Neural cell (in vitro differentiated cells): Measurements from ENCODE around the gene NT5C2. TPM values are rescaled to one million over a fixed set of nuclear protein-coding genes. Genes with fewer than 3 reads are reported as not detected.

Experiments
- H2AFZ ChIP-seq: fragments of 200-600, 300-800 bp; sonication (generic), shearing (Covaris generic); 2 replicates; pipeline ENCODE4 v1.6.0; 2014; ENCODE audit warnings: low read depth, mild to moderate bottlenecking, antibody characterized with exemption, low read length, moderate library complexity
- H3F3A ChIP-seq: fragments of 200-600 bp; shearing (Covaris generic); 2 replicates; pipeline ENCODE4 v1.6.1; 2016; ENCODE audit warnings: mild to moderate bottlenecking, moderate library complexity, mixed read lengths, antibody characterized with exemption, low read length; ENCODE audit not compliant: insufficient read depth, poor library complexity, severe bottlenecking
- H3K27ac ChIP-seq: fragments of 200-600, 300-800 bp; sonication (generic), shearing (Covaris generic); 2 replicates; pipeline ENCODE4 v1.5.1; 2014; ENCODE audit warnings: mild to moderate bottlenecking, low read length, moderate library complexity
- H3K27me3 ChIP-seq: fragments of 300-800, 200-600 bp; sonication (generic), shearing (Covaris generic); 2 replicates; pipeline ENCODE4 v1.6.0; 2014; ENCODE audit warnings: mild to moderate bottlenecking, low read depth, low read length, moderate library complexity; ENCODE audit not compliant: insufficient read depth
- H3K36me3 ChIP-seq: fragments of 300-800, 200-600 bp; sonication (generic), shearing (Covaris generic); 2 replicates; pipeline ENCODE4 v1.5.1; 2014; ENCODE audit warnings: mild to moderate bottlenecking, antibody characterized with exemption, low read length, moderate library complexity; ENCODE audit not compliant: insufficient read depth
- H3K4me2 ChIP-seq: fragments of 300-800, 200-600 bp; sonication (generic), shearing (Covaris generic); 2 replicates; pipeline ENCODE4 v1.6.0; 2014; ENCODE audit warnings: mild to moderate bottlenecking, low read length
- H3K4me3 ChIP-seq: fragments of 300-800, 200-600 bp; sonication (generic), shearing (Covaris generic); 2 replicates; pipeline ENCODE4 v1.5.1; 2014; ENCODE audit warnings: mild to moderate bottlenecking, low read length, moderate library complexity
- H3K79me2 ChIP-seq: fragments of 200-600 bp; shearing (Covaris generic); replicated peaks from 2 replicates; pipeline ENCODE4 v1.6.0; 2014; ENCODE audit warnings: mild to moderate bottlenecking, low read length, moderate library complexity; ENCODE audit not compliant: insufficient read depth
- H3K9ac ChIP-seq: fragments of 300-800, 200-600 bp; sonication (generic), shearing (Covaris generic); 2 replicates; pipeline ENCODE4 v1.6.1; 2016; ENCODE audit warnings: mild to moderate bottlenecking, low read length, mixed read lengths
- H3K9me2 ChIP-seq: fragments of 200-600 bp; shearing (Covaris generic); 2 replicates; pipeline ENCODE4 v1.6.1; 2016; ENCODE audit warnings: mild to moderate bottlenecking, low read length, mixed read lengths; ENCODE audit not compliant: insufficient read depth
- H3K9me3 ChIP-seq: fragments of 200-600, 300-800 bp; sonication (generic), shearing (Covaris generic); 2 replicates; pipeline ENCODE4 v1.6.1; 2016; ENCODE audit warnings: mild to moderate bottlenecking, mixed run types, low read length, moderate library complexity, mixed read lengths
- H4K20me1 ChIP-seq: fragments of 200-600 bp; shearing (Covaris generic); 2 replicates; pipeline ENCODE4 v1.6.1; 2016; ENCODE audit warnings: mild to moderate bottlenecking, mixed run types; ENCODE audit not compliant: insufficient read depth
- EP300 ChIP-seq: fragments of 450-650 bp; conservative IDR thresholded peaks from 2 replicates; pipeline ENCODE4 v1.6.1; 2014; ENCODE audit warnings: antibody characterized with exemption, mild to moderate bottlenecking, moderate library complexity; ENCODE audit not compliant: poor library complexity, severe bottlenecking
- EZH2 ChIP-seq: fragments of 200-600, 300-800 bp; shearing (Covaris generic), sonication (generic); IDR thresholded peaks from 2 replicates; pipeline ENCODE4 v1.6.1; 2014; ENCODE audit warnings: antibody characterized with exemption, low read length, borderline replicate concordance, mild to moderate bottlenecking; ENCODE audit not compliant: insufficient read depth, poor library complexity, severe bottlenecking
- MXI1 ChIP-seq: fragments of 450-650 bp; conservative IDR thresholded peaks from 2 replicates; pipeline ENCODE4 v1.6.1; 2014; ENCODE audit warnings: antibody characterized with exemption, mild to moderate bottlenecking; ENCODE audit not compliant: poor library complexity, severe bottlenecking
- POLR2AphosphoS5 ChIP-seq: IDR thresholded peaks from 2 replicates; pipeline ENCODE4 v1.6.1; 2012
- RAD21 ChIP-seq: fragments of 450-650 bp; conservative IDR thresholded peaks from 2 replicates; pipeline ENCODE4 v1.6.1; 2014; ENCODE audit warnings: antibody characterized with exemption, mild to moderate bottlenecking, moderate library complexity
- SMC3 ChIP-seq: fragments of 450-650 bp; conservative IDR thresholded peaks from 2 replicates; pipeline ENCODE4 v1.6.1; 2014; ENCODE audit warnings: antibody characterized with exemption, mild to moderate bottlenecking, moderate library complexity; ENCODE audit not compliant: poor library complexity
- TAF1 ChIP-seq: IDR thresholded peaks from 2 replicates; pipeline ENCODE4 v1.6.1; 2012; ENCODE audit warnings: low read depth
- polyA plus RNA-seq: library from polyadenylated mRNA; depleted of rRNA; stranded (reverse); fragments of >200 nt; gene quantifications from 2 replicates; pipeline ENCODE4 v1.2.3, GENCODE V29; 2014
- TF ChIP-seq, protein P1 (sequence below): IDR thresholded peaks from 2 replicates; pipeline ENCODE4 v1.6.1; 2012; ENCODE audit warnings: borderline replicate concordance
- TF ChIP-seq, protein P2 (sequence below): fragments of 450-650 bp; IDR thresholded peaks from 2 replicates; pipeline ENCODE4 v1.5.1; 2014; ENCODE audit warnings: antibody characterized with exemption, mild to moderate bottlenecking, moderate library complexity; ENCODE audit not compliant: poor library complexity, severe bottlenecking

The NT5C2 gene
- polyA plus RNA-seq, 1 donor from 2014 or later = 190 TPM

DNA sequence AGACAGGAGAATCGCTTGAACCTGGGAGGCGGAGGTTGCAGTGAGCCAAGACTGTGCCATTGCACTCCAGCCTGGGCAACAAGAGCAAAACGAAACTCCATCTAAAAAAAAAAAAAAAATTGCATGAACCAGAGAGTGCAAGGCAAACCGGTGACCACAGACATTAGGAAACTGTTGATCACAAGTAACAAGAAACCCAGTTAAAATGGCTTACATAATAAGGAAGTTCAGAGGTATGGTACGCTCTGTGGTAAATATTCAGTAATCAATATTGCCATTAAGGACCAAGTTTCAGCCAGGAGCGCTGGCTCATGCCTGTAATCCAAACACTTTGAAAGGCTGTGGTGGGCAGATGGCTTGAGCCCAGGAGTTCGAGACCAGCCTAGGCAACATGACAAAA, 9.2 kb upstream of the NT5C2 start:
- H3K27ac ChIP-seq = no peak overlapping the region
- H3K9ac ChIP-seq = no peak overlapping the region
- H3K4me3 ChIP-seq = no peak overlapping the region
- H3F3A ChIP-seq = no peaks in the 10 kb centered on the region
- H3K27me3 ChIP-seq = no peaks in the 10 kb centered on the region
- no peaks in the 10 kb centered on the region for H3K9me3 ChIP-seq
- no peak for TF ChIP-seq TAF1
- no peak for TF ChIP-seq MXI1
- TF ChIP-seq, protein P1, sequence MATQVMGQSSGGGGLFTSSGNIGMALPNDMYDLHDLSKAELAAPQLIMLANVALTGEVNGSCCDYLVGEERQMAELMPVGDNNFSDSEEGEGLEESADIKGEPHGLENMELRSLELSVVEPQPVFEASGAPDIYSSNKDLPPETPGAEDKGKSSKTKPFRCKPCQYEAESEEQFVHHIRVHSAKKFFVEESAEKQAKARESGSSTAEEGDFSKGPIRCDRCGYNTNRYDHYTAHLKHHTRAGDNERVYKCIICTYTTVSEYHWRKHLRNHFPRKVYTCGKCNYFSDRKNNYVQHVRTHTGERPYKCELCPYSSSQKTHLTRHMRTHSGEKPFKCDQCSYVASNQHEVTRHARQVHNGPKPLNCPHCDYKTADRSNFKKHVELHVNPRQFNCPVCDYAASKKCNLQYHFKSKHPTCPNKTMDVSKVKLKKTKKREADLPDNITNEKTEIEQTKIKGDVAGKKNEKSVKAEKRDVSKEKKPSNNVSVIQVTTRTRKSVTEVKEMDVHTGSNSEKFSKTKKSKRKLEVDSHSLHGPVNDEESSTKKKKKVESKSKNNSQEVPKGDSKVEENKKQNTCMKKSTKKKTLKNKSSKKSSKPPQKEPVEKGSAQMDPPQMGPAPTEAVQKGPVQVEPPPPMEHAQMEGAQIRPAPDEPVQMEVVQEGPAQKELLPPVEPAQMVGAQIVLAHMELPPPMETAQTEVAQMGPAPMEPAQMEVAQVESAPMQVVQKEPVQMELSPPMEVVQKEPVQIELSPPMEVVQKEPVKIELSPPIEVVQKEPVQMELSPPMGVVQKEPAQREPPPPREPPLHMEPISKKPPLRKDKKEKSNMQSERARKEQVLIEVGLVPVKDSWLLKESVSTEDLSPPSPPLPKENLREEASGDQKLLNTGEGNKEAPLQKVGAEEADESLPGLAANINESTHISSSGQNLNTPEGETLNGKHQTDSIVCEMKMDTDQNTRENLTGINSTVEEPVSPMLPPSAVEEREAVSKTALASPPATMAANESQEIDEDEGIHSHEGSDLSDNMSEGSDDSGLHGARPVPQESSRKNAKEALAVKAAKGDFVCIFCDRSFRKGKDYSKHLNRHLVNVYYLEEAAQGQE = no peak
- TF ChIP-seq SMC3 = no peak
- TF ChIP-seq POLR2AphosphoS5 = no peak
- TF ChIP-seq EZH2 = no peak
- no peak for TF ChIP-seq RAD21
- no peak for TF ChIP-seq EP300
- TF ChIP-seq, protein P2, sequence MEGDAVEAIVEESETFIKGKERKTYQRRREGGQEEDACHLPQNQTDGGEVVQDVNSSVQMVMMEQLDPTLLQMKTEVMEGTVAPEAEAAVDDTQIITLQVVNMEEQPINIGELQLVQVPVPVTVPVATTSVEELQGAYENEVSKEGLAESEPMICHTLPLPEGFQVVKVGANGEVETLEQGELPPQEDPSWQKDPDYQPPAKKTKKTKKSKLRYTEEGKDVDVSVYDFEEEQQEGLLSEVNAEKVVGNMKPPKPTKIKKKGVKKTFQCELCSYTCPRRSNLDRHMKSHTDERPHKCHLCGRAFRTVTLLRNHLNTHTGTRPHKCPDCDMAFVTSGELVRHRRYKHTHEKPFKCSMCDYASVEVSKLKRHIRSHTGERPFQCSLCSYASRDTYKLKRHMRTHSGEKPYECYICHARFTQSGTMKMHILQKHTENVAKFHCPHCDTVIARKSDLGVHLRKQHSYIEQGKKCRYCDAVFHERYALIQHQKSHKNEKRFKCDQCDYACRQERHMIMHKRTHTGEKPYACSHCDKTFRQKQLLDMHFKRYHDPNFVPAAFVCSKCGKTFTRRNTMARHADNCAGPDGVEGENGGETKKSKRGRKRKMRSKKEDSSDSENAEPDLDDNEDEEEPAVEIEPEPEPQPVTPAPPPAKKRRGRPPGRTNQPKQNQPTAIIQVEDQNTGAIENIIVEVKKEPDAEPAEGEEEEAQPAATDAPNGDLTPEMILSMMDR = no peak
- H3K9me2 ChIP-seq = no peaks in the 10 kb centered on the region
- no peak overlapping the region for H2AFZ ChIP-seq
- H3K36me3 ChIP-seq = no peaks in the 10 kb centered on the region
- H3K4me2 ChIP-seq = no peak overlapping the region
- H4K20me1 ChIP-seq = no peaks in the 10 kb centered on the region
- H3K79me2 ChIP-seq = no peaks in the 10 kb centered on the region

DNA sequence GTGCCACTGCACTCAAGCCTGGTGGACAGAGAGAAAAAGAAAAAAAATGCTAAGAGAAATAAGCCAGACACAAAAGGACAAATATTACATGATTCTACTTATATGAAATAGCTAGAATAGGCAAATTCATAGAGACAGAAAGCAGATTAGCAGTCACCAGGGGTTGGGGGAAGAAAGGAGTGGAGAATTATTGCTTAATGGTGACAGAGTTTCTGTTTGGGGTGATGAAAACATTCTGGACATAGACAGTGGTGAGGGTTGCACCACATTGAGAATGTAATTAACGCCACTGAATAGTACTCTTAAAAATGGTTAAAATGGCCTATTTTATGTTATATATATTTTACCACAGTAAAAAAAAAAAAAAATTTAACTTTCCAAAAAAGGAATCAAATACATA, 6.4 kb upstream of the NT5C2 start:
- H3K36me3 ChIP-seq = no peaks in the 10 kb centered on the region
- no peak for TF ChIP-seq TAF1
- no peak for TF ChIP-seq MXI1
- no peak for TF ChIP-seq SMC3
- TF ChIP-seq EZH2 = no peak
- TF ChIP-seq, protein P1 = no peak
- no peak for TF ChIP-seq POLR2AphosphoS5
- TF ChIP-seq EP300 = no peak
- no peak for TF ChIP-seq RAD21
- TF ChIP-seq, protein P2 = no peak
- H2AFZ ChIP-seq = no peak overlapping the region
- H3K9me3 ChIP-seq = no peaks in the 10 kb centered on the region
- H3K9me2 ChIP-seq = no peaks in the 10 kb centered on the region
- no peaks in the 10 kb centered on the region for H3K79me2 ChIP-seq
- H3K4me2 ChIP-seq = no peak overlapping the region
- H4K20me1 ChIP-seq = no peaks in the 10 kb centered on the region
- H3K27ac ChIP-seq = no peak overlapping the region
- no peaks in the 10 kb centered on the region for H3K27me3 ChIP-seq
- H3K9ac ChIP-seq = no peak overlapping the region
- no peaks in the 10 kb centered on the region for H3F3A ChIP-seq
- H3K4me3 ChIP-seq = no peak overlapping the region
